NCI-H1105 treated with DMSO at 0.1 percent for 48 hours (cell line): ENCODE measurements around the gene AKT1S1.

Experiments used
- DNase-seq: peaks from one replicate; lab custom pipeline; 2025; lab: John Stamatoyannopoulos, UW

Gene AKT1S1

GRCh38 chr19:49853852-49854377 lies 23.2 kb downstream of the AKT1S1 start:
- DNase-seq = no peak

DNA sequence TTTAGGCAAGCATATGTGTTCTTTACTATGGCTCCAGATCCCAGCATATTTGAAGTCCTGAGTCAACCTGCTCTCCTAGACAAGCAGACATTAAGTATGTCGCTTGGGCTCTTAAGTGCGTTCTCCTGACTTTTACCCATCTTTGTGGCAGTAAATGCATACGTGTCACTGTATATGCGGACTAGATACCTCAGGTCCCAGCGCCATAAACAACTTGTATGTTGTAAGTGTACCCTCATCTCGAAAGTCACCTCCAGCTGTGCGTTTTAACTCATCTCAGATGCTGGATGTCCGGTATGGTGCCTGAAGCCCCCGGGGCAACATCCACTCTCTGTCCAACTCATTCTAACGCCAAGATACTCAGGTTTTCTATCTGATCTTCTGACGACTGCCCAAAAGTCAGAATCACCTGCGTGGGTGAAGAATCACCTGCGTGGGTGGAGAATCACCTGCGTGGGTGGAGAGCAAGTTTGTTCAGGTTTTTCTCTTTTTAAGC lies 24.5 kb downstream of the AKT1S1 start:
- no peak for DNase-seq

DNA sequence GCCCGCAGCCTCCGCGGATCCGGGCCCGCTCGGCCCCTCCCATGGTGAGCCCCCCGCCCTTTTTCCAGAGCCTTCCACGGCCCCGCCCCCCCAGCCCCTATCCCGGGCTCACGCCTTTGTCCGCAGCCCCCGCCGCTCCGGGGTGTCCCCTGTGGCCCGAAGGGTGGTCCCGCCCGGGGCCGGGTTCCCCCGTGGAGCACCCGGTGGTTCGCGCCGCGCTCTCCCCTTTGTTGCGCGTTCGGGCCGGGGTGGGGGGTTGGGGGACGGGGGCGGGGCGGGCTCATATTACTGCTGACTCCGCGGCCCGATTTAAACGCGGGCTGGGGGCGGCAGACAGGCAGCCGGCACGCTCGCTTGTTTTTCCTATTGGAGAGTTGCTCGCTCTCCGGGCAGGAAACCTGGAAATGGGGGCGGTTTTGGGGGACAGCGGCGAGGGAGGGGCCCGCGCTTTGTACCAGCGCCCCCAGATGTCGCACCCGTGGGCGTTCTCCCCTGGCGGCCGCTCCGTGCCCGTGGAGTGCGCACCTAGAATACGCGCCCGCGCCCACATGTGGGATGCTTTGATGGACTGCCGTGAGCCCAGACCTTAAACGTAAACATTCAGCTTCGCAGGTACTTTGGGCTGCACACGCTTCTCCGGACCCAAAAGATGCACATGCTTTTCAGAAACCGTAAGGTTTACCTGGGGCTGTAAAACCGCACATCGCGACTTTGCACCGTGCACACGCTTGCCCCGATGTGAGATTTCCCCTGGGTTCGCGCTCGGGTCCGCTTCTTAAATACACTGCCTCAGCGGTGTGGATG lies 25.5 kb downstream of the AKT1S1 start:
- DNase-seq = peak; percentile 43

- peak; percentile 89 for DNase-seq
Observed at GRCh38 chr19:49850487-49851342, 26.4 kb downstream of the AKT1S1 start, which contains the start of gene PTOV1. PTOV1 (plus strand) TSS chr19:49851159.

GRCh38 chr19:49850221-49850486 lies 27.0 kb downstream of the AKT1S1 start:
- no peak for DNase-seq

GRCh38 chr19:49849433-49850220 lies 27.5 kb downstream of the AKT1S1 start:
- DNase-seq = no peak

GRCh38 chr19:49848938-49849337 lies 28.2 kb downstream of the AKT1S1 start:
- no peak for DNase-seq

DNA sequence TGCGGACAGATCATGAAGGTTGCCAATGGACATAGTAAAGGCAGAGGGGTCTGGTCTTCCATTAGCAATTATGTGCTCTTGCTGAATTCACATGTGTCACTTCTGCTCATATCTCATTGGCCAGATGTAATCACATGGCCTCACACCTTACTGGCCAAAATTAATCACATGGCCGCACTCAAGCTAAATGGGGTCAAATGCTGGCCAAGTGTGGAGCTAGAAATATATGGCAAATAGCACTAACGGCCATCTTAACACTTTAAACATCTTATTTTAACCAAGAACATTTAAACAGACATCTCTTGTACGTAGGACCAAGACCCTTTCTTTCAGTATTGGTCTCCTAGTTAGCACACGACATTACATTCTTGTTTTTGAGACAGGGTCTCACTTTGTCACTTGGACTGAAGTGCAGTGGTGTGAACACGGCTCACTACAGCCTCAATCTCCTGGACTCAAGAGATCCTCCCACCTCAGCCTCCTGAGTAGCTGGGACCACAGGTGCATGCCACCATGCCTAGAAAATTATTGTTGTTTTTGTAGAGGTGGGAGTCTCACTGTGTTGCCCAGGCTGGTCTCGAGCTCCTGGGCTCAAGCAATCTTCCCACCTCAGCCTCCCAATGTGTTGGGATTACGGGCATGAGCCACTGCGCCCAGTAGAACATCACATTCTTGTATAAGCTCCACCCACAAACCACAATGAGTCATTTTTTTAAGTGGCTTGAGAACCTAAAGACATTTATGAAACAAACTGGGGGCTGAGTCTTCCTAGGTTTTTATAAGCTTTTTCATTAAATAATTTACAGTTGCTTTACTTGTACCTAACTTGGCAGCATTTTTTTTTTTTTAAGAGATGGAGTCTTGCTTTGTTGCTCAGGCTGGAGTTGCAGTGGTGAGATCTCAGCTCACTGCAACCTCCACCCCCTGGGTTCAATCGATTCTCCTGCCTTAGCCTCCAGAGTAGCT lies 29.1 kb downstream of the AKT1S1 start:
- DNase-seq = no peak

GRCh38 chr19:49846408-49846807 lies 30.7 kb downstream of the AKT1S1 start:
- DNase-seq = no peak

DNA sequence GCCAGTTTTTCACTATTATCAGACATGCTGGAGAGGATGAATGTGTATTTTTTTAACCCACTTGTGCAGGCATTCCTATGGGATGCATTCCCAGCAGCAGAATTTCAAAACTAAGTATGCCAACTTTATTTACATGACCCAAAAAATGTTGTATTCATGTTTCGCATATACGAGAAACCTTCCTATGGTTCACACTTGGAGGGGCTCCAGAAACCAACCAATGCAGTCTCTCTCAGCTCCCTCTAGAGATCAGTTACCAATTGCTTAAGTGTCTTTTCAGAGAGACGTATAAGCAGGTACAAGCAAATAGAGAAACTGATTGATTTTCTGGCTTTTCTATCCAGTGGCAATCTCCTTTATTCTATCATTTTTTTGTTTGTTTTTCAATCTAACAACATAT lies 31.7 kb downstream of the AKT1S1 start:
- DNase-seq = no peak

DNA sequence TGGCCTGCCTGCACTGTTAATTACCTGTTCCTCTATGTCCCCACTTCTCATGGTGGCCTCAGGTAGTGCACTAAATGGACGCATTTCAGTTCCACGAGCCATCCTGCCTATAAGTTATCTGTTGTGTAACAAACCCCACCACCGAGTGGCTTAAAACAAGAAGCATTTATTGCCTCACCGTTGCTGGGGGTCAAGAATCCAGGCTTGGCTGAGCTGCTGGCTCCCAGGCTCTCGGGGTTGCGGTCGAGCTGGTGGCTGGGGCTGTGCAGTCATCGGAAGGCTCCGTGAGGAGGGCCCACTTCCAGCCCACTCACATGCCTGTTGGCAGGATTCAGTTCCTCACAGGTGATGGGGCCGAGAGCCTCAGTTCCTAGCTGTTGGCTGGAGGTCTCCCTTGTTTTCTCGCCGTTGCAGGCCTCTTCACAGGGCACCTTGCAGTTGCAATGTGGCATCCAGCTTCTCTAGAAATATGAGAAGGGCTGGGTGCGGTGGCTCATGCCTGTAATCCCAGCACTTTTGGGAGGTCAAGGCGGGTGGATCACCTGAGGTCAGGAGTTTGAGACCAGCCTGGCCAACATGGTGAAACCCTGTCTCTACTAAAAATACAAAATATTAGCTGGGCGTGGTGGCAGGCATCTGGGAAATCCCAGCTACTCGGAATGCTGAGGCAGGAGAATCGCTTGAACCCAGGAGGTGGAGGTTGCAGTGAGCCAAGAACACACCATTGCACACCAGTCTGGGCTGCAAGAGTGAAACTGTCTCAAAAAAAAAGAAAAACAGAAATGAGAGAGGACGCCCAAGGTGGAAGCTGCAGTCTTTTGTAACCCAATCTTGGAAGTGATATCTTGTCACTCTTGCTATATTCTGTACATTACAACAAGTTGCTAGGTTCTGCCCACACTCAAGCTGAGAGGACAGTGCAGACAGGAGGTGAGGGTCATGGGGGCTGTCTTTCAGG lies 32.7 kb downstream of the AKT1S1 start:
- DNase-seq = no peak

- no peak for DNase-seq
Observed at GRCh38 chr19:49843265-49843664, 33.9 kb downstream of the AKT1S1 start.

GRCh38 chr19:49840736-49841249 lies 36.4 kb downstream of the AKT1S1 start:
- no peak for DNase-seq

- no peak for DNase-seq
Observed at GRCh38 chr19:49840321-49840720, 36.8 kb downstream of the AKT1S1 start.

DNA sequence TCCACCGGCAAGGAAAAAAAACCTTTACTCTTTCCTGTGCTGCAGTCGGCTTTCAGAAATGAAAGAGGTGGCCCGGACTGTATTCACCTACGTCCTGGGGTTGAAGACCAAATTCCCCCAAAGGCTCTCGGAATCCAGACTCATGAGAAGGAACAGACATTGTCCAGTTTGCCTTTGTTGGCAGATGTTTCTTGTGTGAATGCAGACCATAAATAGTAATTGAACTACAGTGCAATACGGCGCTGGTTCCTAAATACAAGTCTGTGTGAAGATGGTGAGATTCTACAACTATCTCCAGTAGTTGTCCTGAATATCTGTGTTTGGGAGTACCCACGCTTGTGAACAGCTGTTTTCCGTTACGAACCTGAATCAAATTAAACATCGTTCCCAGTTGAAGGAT lies 37.4 kb downstream of the AKT1S1 start:
- no peak for DNase-seq

- DNase-seq = no peak
Observed at GRCh38 chr19:49838885-49839588, 38.1 kb downstream of the AKT1S1 start.

DNA sequence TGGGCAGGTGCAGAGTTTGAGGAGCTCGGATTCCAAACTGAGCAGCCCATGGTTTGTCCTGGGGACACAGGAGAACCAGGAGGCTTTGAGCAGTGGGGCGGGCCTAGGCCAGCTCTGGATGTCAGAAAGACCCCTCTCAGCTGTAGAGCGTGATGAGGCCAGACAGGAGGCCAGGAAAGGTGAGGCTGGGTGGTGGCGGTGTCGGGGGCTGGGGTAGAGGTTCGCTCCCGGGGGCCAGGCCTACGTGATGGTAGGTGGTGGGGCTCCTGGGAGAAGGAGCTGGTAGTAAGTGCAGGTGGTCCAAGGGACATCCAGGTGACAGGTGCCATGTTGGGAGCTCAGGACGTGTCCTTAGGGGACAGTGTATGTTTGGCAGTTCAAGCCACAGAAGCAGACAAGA lies 39.7 kb downstream of the AKT1S1 start:
- no peak for DNase-seq

DNA sequence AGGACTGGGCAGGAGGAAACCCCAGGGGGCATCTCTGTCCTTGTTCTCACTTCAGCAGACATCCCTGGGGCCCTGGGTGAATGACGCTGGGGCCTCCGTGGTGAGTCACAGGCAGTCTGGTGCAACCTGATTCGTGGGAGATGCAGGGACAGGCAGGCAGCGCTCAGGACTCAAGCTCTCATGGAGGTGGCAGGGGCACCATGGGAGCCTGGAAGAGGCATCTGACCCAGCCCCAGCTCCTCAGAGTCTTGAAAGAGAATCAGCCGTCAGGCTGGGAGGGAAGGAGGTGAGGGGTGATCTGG lies 40.2 kb downstream of the AKT1S1 start:
- DNase-seq = no peak
